HG03280 (cell line): ENCODE results near the gene RNF114.
"Not testable (repeated sequence)": the region's sequence is repeated elsewhere in the genome, so short reads cannot be mapped to it uniquely, and the experiment has no call there.

ENCODE experiments used
- ATAC-seq: cut with Tn5 transposase; IDR thresholded peaks from one replicate; pipeline ENCODE4 v1.9.1; 2021; ENCODE audit warnings: mild to moderate bottlenecking, moderate library complexity; ENCODE audit not compliant: unreplicated experiment

Gene RNF114

GRCh38 chr20:49961413-49961812 is 25.2 kb downstream of the RNF114 start:
- ATAC-seq, result no peak

- ATAC-seq, result no peak
Observed at GRCh38 chr20:49964964-49965780, 29.0 kb downstream of the RNF114 start.

- ATAC-seq, result no peak
Observed at GRCh38 chr20:49965781-49966305, 29.6 kb downstream of the RNF114 start.

- ATAC-seq, result no peak
Observed at GRCh38 chr20:49966861-49967260, 30.7 kb downstream of the RNF114 start.

GRCh38 chr20:49969234-49969633 is 33.0 kb downstream of the RNF114 start:
- ATAC-seq, result no peak

- no peak for ATAC-seq
Observed at GRCh38 chr20:49969946-49970345, 33.7 kb downstream of the RNF114 start.

- no peak for ATAC-seq
Observed at GRCh38 chr20:49970498-49970897, 34.3 kb downstream of the RNF114 start.

GRCh38 chr20:49973981-49974380 is 37.8 kb downstream of the RNF114 start:
- no peak for ATAC-seq

- no peak for ATAC-seq
Observed at GRCh38 chr20:49976542-49976941, 40.3 kb downstream of the RNF114 start.

GRCh38 chr20:49977740-49978139 is 41.5 kb downstream of the RNF114 start:
- not testable (repeated sequence) for ATAC-seq

- no peak for ATAC-seq
Observed at GRCh38 chr20:49978685-49979029, 42.5 kb downstream of the RNF114 start.

- ATAC-seq, result no peak
Observed at GRCh38 chr20:49979030-49979832, 43.0 kb downstream of the RNF114 start.

GRCh38 chr20:49980140-49981008 is 44.2 kb downstream of the RNF114 start:
- ATAC-seq, result no peak

- ATAC-seq, result no peak
Observed at GRCh38 chr20:49981218-49982071, 45.2 kb downstream of the RNF114 start.

- ATAC-seq, result no peak
Observed at GRCh38 chr20:49982072-49982345, 45.8 kb downstream of the RNF114 start.

- ATAC-seq, result peak; percentile 82
Observed at GRCh38 chr20:49982346-49983122, 46.3 kb downstream of the RNF114 start, which contains the start of gene SNAI1. SNAI1 (plus strand) TSS chr20:49982980; CDS start chr20:49983060, 80 bp downstream.

- ATAC-seq, result no peak
Observed at GRCh38 chr20:49983123-49983847, 47.1 kb downstream of the RNF114 start.

GRCh38 chr20:49983848-49984408 is 47.7 kb downstream of the RNF114 start:
- no peak for ATAC-seq
